ENCODE results near the gene SH2D6.
"Not testable (repeated sequence)": the region's sequence is repeated elsewhere in the genome, so short reads cannot be mapped to it uniquely, and the experiment has no call there.

SH2D6 gene

GRCh38 chr2:85422072-85422457 lies 3.6 kb downstream of the SH2D6 start:
- no peak for DNase-seq (ENCODE audit: low read depth)

DNA sequence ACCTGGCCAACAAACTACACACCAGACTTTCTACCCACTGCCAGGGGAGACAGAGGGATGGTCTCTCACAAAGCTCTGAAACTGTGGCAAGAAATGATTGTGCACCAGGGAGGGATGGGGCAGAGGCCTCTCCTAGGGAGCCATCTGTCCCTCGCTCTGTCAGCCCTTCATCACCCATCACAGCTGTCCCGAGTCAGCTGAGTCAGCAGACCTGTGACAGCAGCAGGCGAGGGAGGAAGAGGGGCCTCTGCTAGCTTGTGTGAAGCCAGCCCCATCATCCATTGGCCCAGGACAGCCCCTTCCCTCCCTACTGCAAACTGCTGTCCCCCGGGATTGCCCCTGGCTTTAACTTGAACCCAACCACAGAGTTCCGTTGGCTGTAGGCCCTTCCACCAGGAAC lies 5.0 kb downstream of the SH2D6 start:
- DNase-seq (ENCODE audit: low read depth), result no peak

DNA sequence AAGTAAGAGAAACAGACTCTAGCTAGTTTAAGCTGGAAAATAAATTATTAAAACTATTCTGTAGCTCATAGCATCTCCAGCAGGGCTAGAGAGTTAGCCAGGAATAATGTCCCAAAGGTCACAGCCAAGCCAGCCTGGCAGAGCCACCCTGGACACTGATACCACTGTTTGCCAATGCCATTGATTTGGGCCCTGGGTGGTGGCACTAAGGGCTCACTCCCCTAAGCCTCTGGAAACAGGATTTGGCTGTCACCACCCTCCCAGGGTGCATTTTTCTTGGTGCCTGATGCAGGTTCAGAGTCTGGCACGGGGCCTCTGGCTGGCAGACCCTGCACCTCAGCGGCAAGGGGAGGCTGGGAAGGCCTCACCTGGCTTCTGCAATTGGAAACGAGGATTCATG lies 7.1 kb downstream of the SH2D6 start:
- no peak for DNase-seq (ENCODE audit: low read depth)

GRCh38 chr2:85427300-85427835 lies 8.9 kb downstream of the SH2D6 start:
- DNase-seq (ENCODE audit: low read depth), result no peak

DNA sequence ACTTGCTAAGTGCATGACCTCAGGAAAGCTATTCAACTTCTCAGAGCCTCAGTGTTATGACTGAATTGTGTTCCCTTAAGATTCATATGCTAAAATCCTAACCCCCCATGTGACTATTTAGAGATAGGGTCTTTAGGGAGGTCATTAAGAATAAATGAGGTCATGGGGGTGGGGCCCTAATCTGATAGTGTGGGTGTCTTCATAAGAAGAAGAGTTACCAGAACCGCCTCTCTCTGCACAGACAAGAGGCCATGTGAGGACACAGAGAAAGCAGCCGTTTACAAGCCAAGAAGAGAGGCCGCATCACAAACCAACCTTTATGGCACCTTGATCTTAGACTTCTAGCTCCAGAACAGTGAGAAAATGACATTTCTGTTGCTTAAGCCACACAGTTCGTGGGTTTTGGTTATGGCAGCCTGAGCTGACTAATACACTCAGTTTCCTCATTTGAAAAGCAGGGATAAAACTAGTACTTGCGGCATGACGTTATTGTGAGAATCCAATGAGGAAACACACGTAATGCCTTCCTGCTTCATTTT lies 9.9 kb downstream of the SH2D6 start:
- no peak for DNase-seq (ENCODE audit: low read depth)

GRCh38 chr2:85429213-85429923 lies 10.9 kb downstream of the SH2D6 start:
- no peak for DNase-seq (ENCODE audit: low read depth)

GRCh38 chr2:85429924-85430289 lies 11.4 kb downstream of the SH2D6 start:
- no peak for DNase-seq (ENCODE audit: low read depth)

DNA sequence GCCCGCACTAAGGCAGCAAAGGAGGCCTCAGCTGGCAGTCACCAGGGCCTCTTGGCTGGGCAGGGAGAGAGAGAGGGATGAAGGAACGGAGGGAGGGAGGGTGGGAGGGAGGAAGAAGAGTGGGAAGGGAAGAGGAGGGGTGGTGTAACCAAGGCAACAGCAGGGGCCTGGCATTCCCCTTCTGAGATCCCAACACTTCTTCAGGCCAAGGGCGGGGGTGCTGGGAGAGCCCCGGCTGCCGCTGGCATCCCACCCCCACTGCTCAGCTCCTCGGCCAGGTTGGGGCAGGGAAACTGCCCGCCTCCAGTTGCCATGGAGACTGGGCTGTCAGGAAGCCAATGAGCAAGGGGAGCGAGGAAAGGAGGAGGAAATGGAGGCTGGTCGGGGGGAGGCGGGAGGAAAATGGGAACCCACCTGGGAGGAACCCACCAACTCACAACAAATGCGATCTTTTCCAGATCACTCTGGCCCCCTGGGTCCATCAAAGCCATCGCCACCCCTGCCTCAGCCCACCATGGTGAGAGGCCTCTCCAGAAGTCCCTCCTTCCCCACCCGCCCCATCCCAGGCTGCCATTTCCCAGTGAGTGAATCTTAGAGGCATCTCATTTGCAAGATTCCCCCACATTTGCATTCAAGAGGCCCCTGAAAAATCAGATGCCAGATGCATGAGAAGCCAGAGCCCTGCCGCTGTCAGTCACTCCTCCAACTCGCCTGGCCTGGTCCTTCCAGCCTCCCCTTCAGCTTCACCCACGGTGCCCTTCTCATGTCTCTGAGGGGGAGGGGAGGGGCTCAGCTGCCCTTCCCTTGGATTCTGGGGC lies 12.4 kb downstream of the SH2D6 start:
- DNase-seq (ENCODE audit: low read depth), result no peak

DNA sequence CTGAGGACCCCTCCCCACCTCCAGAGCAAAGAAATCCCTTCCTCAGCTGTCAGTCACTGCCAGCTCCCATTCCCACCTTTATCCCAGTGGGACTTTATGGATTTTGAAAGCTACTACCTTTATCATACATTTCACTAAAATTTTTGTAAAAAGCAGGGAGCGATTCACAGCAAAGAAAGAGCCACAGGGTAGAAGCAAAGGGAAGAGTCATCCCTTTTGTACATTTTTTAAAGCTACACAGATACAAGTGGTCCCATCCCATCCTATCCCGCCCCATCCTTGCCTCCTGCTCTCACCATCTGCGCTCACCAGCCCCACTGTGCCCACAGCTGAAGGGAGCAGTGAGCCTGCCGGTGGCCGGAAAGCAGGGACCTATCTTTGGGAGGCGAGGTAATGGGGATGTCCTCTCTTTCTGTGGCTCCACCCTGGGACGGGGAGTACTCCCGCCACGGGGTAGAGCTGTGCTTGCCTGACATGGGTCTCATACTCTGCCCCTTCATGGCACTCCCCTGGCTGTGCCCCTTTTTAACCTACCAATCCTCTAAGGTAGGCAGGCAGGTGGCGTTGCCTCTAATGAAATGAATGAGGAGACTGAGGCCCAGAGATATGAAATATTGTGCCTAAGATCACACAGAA lies 13.2 kb downstream of the SH2D6 start:
- DNase-seq (ENCODE audit: low read depth), result no peak

- no peak for DNase-seq (ENCODE audit: low read depth)
Measured at GRCh38 chr2:85433511-85434089, 15.1 kb downstream of the SH2D6 start.

GRCh38 chr2:85434696-85435095 lies 16.2 kb downstream of the SH2D6 start:
- DNase-seq (ENCODE audit: low read depth), result no peak

DNA sequence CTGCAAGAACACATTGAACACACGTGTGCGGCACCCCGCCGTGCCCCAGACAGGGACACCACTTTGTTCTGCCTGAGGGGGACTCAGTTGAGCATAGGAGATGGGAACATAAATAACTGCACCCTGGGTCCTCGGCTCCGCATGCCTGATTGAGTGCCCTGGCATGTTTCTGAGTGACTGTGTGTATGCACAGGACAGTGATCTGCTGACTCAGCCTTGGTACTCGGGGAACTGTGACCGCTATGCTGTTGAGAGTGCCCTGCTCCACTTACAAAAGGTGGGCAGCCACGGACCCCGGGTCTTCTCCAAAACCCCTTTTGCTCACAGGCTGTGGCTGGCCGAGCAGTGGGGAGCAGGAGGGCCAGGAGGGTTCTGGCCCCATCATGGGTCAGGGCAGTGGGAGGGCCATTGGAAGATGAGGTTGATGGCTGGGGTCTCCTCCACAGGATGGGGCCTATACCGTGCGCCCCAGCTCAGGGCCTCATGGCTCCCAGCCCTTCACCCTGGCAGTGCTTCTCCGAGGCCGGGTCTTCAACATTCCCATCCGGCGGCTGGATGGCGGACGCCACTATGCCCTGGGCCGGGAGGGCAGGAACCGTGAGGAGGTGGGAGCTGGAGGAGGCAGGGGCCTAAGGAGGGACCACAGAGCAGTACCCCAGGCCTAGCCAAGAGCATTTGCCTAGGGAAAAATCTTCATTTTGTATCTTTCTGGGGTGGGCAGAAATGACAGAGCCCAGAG lies 16.9 kb downstream of the SH2D6 start:
- DNase-seq (ENCODE audit: low read depth), result no peak

- DNase-seq (ENCODE audit: low read depth), result no peak
Measured at GRCh38 chr2:85435981-85436835, 17.7 kb downstream of the SH2D6 start.

- DNase-seq (ENCODE audit: low read depth), result no peak
Measured at GRCh38 chr2:85436836-85437487, 18.4 kb downstream of the SH2D6 start.

DNA sequence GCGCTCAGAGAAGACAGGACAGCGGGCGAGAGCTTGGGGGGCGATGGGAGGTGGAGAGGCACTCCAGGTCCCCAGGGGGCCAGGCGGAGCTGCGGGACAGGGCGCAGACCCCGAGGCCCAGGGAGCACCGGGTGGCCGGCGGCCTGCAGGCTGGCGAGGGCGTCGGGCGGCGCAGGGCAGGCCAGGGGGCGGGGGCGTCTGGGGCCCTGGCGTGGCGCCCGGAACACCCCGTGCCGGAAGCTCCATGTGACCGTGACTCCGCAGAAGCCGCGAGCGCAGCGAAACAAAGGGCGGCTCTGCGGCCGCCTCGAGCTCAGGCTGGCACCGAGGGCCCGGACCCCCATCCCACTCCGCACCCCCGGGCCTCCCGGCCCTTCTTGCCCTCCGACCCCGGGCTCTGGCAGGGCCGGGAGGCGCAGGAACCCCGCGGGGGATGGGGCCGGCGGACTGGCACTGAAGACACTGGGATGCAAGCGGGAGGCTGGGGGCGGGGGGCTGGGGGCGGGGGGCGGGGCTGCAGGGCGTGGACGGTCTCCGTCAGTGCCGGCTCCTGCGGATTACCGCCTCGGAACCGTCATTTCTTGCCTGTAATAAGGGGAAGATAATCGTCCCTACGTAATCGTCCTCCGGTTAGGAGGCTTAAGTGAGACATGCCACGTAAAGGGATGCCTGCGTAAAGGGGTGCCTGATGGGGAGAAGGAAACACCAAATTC lies 19.1 kb downstream of the SH2D6 start:
- DNase-seq (ENCODE audit: low read depth), result peak; percentile 65

DNA sequence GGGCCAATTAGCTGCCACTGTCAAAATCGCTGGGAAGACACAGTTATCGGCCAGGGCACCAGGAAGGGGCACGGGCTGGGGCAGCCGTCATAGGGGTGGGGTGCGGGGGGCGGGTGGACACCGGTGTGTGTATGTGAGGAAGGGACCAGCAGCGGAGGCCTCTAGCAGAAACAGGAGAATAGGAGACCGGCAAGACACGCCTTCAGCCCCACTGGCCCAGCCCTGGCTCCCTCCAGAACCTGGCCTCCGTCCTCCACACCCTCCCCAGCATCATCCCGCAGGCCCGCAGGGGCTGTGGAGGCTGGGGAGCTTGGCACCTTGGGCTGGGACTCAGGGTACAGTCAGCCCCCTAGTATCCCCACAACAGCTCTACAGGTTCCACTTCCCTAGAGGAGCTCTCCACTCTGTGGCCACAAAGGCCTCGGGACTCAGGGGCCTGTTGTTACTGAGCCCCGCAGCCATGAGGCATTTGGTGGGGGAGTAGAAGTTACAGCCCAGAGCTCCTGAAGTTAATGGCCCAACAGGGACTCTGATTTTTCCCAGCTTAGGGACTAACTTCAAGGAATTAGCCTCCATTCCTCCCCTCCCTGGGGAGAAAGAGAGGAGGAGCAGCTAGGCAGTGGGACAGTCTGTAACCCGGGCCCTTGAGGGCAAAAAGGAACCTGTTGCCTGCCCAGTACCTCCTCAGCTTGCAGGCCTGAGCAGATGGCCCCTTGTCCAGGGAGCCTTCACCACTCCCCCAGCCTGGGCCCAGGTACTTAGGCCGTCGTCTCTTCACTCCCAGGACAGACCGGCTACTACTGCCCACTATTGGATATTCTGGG lies 19.9 kb downstream of the SH2D6 start:
- DNase-seq (ENCODE audit: low read depth), result no peak

DNA sequence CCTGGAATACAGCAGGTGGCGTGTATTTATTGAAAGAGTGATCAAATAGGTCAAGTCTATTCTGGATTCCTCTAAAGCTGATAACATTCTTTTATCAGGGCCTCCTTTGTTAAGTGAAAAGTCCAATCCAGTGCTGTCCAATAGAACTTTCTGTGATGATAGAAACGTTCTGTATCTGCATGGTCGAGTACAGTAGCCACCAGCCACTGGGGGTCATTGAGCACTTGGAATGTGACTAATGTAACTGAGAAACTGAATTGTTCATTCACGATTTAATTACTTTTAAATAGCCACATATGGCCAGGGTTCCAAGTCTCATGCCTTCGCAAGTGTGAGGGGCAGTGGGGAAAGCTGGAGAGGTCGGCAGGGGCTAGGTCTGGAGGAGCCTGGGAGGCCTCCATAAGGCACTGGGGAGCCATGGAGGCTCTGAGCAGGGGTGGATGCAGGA lies 20.5 kb downstream of the SH2D6 start:
- no peak for DNase-seq (ENCODE audit: low read depth)

GRCh38 chr2:85439569-85439968 lies 21.1 kb downstream of the SH2D6 start:
- DNase-seq (ENCODE audit: low read depth), result not testable (repeated sequence)

Measured in activated T-helper 1 cell treated with Interleukin-2 at 50 U/mL for 16 hours (primary cell).